Measurements from ENCODE around the gene CSRP1. TPM values are rescaled to one million over a fixed set of nuclear protein-coding genes. Genes with fewer than 3 reads are reported as not detected.
A peak's percentile ranks its signal among the peaks of the same experiment; 100 is the strongest.
"Not testable (repeated sequence)": the region's sequence is repeated elsewhere in the genome, so short reads cannot be mapped to it uniquely, and the experiment has no call there.

The CSRP1 gene
- total RNA-seq, 1 donor = 480 TPM

DNA sequence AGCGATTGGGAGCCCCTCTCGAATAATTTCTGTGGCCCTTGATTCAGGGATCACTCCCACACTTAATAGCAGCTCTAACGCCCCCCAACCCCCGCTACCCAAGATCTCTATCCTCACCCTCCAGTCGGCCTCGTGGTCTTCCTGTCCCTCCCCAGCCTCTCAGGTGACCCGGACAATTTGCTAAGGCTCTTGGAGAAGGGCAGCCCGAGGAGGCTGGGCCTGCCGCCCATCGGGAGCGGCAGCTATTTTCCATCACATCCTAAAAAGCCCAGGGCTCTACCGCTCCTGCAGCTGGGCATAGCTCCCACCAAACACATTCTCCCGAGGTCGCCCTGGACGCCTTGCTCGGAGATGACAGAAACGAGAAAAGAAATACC, 25.9 kb downstream of the CSRP1 start:
- Histone ChIP-seq H3K9me3 (ENCODE audit: low read depth, low read length) (no peaks in the 10 kb centered on the region), H3K27me3 (ENCODE audit: insufficient read depth, low read length) (no peaks in the 10 kb centered on the region), H4K20me1 (ENCODE audit: insufficient read depth, low read length) (peaks cover 19% of the 10 kb centered on the region), H3K4me2 (ENCODE audit: insufficient read depth, low read length) (peak overlapping the region; percentile 68), H3K4me1 (ENCODE audit: insufficient read depth, low read length) (peaks cover 31% of the 10 kb centered on the region), H3K79me2 (ENCODE audit: insufficient read depth, low read length) (no peaks in the 10 kb centered on the region), H3K36me3 (ENCODE audit: insufficient read depth, low read length) (peaks cover 36% of the 10 kb centered on the region), H3K4me3 (ENCODE audit: insufficient read depth, low read length) (peak overlapping the region; percentile 51), H2AFZ (ENCODE audit: low read length) (no peak overlapping the region), H3K27ac (ENCODE audit: low read depth, low read length) (no peak overlapping the region)
- no peak for DNase-seq (ENCODE audit: insufficient read length, low spot score, missing footprints)
- TF ChIP-seq, protein P1, sequence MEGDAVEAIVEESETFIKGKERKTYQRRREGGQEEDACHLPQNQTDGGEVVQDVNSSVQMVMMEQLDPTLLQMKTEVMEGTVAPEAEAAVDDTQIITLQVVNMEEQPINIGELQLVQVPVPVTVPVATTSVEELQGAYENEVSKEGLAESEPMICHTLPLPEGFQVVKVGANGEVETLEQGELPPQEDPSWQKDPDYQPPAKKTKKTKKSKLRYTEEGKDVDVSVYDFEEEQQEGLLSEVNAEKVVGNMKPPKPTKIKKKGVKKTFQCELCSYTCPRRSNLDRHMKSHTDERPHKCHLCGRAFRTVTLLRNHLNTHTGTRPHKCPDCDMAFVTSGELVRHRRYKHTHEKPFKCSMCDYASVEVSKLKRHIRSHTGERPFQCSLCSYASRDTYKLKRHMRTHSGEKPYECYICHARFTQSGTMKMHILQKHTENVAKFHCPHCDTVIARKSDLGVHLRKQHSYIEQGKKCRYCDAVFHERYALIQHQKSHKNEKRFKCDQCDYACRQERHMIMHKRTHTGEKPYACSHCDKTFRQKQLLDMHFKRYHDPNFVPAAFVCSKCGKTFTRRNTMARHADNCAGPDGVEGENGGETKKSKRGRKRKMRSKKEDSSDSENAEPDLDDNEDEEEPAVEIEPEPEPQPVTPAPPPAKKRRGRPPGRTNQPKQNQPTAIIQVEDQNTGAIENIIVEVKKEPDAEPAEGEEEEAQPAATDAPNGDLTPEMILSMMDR (IDR thresholded peaks at IDR 0.05; ENCODE audit: extremely low read depth, low read depth, low read length) = no peak

DNA sequence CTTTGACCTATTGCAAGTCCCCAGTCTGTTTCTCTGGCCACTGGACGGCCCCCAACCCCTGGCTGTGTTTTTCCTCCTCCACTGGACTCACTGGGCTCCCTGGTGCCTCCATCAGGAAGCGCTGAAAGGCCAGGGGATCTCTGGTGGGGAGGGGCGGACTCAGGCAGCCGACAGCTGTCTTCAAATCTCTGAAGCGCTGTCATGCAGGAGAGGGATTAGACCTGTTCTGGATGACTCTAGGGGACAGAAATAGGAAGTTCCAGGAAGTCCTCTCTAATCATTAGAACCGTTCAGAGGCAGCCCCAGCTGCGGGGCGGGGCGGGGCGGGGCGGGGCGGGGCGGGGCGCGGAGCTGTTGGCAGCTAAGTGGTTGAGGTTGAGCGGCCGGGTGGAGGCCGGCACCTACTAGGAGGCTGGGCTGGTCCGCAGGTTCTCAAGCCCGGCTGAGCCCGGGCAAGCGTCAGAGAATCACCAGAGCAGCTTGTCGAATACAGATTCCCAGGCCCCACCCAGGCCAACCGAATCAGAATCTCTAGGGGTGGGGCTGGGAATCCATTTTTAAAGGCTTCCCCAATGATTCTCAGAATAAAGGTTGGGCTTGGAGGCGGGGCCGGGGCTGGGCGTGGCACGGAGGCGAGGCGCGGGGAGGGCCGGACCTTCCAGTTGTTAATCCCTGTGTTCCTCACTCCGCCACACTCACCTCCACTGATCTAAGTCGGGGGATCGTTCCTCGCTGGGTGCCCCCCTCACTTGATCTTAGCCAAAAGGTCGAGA, 26.5 kb downstream of the CSRP1 start:
- Histone ChIP-seq H3K36me3 (ENCODE audit: insufficient read depth, low read length) (peaks cover 30% of the 10 kb centered on the region), H3K4me1 (ENCODE audit: insufficient read depth, low read length) (peaks cover 37% of the 10 kb centered on the region), H3K9me3 (ENCODE audit: low read depth, low read length) (no peaks in the 10 kb centered on the region), H3K4me2 (ENCODE audit: insufficient read depth, low read length) (peak overlapping the region; percentile 68), H3K4me3 (ENCODE audit: insufficient read depth, low read length) (peak overlapping the region; percentile 51), H2AFZ (ENCODE audit: low read length) (no peak overlapping the region), H3K27me3 (ENCODE audit: insufficient read depth, low read length) (no peaks in the 10 kb centered on the region), H3K27ac (ENCODE audit: low read depth, low read length) (peak overlapping the region; percentile 10), H4K20me1 (ENCODE audit: insufficient read depth, low read length) (peaks cover 14% of the 10 kb centered on the region), H3K79me2 (ENCODE audit: insufficient read depth, low read length) (no peaks in the 10 kb centered on the region)
- DNase-seq (ENCODE audit: insufficient read length, low spot score, missing footprints) = peak; percentile 88
- TF ChIP-seq, protein P1 (IDR thresholded peaks at IDR 0.05; ENCODE audit: extremely low read depth, low read depth, low read length) = no peak

DNA sequence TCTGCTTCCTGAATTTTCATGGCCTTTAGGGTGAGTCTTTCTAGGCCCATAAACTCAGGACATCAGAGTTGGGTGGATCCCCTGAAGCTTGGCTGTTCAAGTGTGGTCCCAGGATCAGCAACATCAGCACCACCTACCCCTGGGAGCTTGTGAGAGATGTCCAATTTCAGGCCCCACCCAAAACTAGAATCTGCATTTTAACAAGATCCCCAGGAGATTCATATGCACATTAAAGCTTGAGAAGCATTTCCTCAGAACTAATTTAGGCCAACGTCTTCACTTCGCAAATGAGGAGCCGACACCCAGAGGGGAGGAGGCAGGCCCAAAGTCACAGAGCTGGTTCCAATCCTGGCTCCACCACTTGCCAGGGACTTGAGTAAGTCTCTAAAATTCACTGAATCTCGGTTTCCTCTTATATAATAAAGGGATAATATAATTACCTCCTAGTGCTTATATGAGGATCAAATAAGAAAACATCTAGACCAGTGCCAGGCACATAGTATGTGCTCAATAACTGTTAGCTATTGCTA, 27.7 kb downstream of the CSRP1 start:
- Histone ChIP-seq H3K9me3 (ENCODE audit: low read depth, low read length) (no peaks in the 10 kb centered on the region), H3K4me2 (ENCODE audit: insufficient read depth, low read length) (no peak overlapping the region), H3K79me2 (ENCODE audit: insufficient read depth, low read length) (no peaks in the 10 kb centered on the region), H3K36me3 (ENCODE audit: insufficient read depth, low read length) (peaks cover 19% of the 10 kb centered on the region), H3K27me3 (ENCODE audit: insufficient read depth, low read length) (no peaks in the 10 kb centered on the region), H3K27ac (ENCODE audit: low read depth, low read length) (no peak overlapping the region), H3K4me3 (ENCODE audit: insufficient read depth, low read length) (no peak overlapping the region), H4K20me1 (ENCODE audit: insufficient read depth, low read length) (peaks cover 4% of the 10 kb centered on the region), H3K4me1 (ENCODE audit: insufficient read depth, low read length) (peaks cover 43% of the 10 kb centered on the region), H2AFZ (ENCODE audit: low read length) (no peak overlapping the region)
- no peak for DNase-seq (ENCODE audit: insufficient read length, low spot score, missing footprints)
- TF ChIP-seq, protein P1 (IDR thresholded peaks at IDR 0.05; ENCODE audit: extremely low read depth, low read depth, low read length) = no peak

DNA sequence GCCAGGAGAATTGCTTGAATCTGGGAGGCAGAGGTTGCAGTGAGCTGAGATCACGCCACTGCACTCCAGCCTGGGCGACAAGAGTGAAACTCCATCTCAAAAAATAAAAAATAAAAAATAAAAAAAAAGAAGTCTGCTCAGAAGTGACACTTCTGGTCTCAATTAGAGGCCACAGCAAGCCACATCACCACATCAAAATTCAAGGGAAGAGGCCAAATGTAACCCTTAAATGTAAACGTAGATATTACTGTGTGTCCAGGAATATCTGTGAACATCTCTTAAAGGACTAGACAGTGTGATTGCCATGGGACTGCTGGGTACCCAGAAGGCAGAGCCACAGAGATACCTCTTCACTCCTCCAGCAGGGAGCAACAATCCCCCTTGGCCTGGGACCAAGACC, 28.3 kb downstream of the CSRP1 start:
- H3K4me3 ChIP-seq (ENCODE audit: insufficient read depth, low read length); DNase-seq (ENCODE audit: insufficient read length, low spot score, missing footprints): not testable (repeated sequence)

More for the DNA sequence above, 28.3 kb downstream of the CSRP1 start:
- H3K27me3 ChIP-seq (ENCODE audit: insufficient read depth, low read length); H4K20me1 ChIP-seq (ENCODE audit: insufficient read depth, low read length); H2AFZ ChIP-seq (ENCODE audit: low read length); H3K27ac ChIP-seq (ENCODE audit: low read depth, low read length); H3K4me2 ChIP-seq (ENCODE audit: insufficient read depth, low read length); H3K79me2 ChIP-seq (ENCODE audit: insufficient read depth, low read length); H3K9me3 ChIP-seq (ENCODE audit: low read depth, low read length): not testable (repeated sequence)
- Histone ChIP-seq H3K36me3 (ENCODE audit: insufficient read depth, low read length) (peaks cover 13% of the 10 kb centered on the region), H3K4me1 (ENCODE audit: insufficient read depth, low read length) (peaks cover 43% of the 10 kb centered on the region)
